Measurements from ENCODE around the gene LIN7A.

LIN7A gene

DNA sequence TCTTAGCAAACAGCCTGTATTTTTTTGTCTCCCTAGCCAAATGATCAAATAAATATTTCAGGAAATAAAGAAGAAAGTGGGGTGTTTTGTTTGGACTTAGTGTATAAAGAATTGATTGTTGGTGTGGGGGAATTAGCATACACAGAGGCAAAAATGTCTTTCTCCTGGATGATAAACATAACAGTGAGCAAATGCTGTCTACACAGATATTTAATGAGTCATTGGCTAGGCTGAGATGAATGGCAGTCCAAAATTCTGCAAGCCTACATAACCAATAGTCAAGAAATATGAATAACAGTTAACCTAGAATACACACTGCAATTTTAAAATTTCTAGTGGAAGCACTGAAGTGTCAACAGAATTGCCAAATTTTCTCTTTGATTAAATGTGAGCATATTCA is 185.3 kb downstream of the LIN7A start:
- no peaks in the 10 kb centered on the region for H4K20me1 ChIP-seq (ENCODE audit: insufficient read depth, low read length)
- no peak overlapping the region for H3K4me3 ChIP-seq (ENCODE audit: low read depth in 1 of 2, low read length in 2 of 2)
- no peaks in the 10 kb centered on the region for H3K9me3 ChIP-seq (ENCODE audit: insufficient read depth, low read length, severe bottlenecking)
- no peaks in the 10 kb centered on the region for H3K36me3 ChIP-seq (ENCODE audit: insufficient read depth, low read length)
- DNase-seq (no peak), ATAC-seq (ENCODE audit: insufficient read depth, low read depth) (no peak)
- H2AFZ ChIP-seq (ENCODE audit: low read depth, low read length) = no peak overlapping the region
- H3K4me2 ChIP-seq (ENCODE audit: insufficient read depth, low read length) = no peak overlapping the region
- H3K79me2 ChIP-seq (ENCODE audit: insufficient read depth, low read length) = no peaks in the 10 kb centered on the region
- H3K27ac ChIP-seq (ENCODE audit: low read length) = no peak overlapping the region
- no peaks in the 10 kb centered on the region for H3K27me3 ChIP-seq (ENCODE audit: insufficient read depth, low read length, poor library complexity)
- TF ChIP-seq, protein P1, sequence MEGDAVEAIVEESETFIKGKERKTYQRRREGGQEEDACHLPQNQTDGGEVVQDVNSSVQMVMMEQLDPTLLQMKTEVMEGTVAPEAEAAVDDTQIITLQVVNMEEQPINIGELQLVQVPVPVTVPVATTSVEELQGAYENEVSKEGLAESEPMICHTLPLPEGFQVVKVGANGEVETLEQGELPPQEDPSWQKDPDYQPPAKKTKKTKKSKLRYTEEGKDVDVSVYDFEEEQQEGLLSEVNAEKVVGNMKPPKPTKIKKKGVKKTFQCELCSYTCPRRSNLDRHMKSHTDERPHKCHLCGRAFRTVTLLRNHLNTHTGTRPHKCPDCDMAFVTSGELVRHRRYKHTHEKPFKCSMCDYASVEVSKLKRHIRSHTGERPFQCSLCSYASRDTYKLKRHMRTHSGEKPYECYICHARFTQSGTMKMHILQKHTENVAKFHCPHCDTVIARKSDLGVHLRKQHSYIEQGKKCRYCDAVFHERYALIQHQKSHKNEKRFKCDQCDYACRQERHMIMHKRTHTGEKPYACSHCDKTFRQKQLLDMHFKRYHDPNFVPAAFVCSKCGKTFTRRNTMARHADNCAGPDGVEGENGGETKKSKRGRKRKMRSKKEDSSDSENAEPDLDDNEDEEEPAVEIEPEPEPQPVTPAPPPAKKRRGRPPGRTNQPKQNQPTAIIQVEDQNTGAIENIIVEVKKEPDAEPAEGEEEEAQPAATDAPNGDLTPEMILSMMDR (IDR thresholded peaks at IDR 0.05; ENCODE audit: borderline replicate concordance, extremely low read depth, low read length, poor library complexity, severe bottlenecking) = no peak
- no peaks in the 10 kb centered on the region for H3K4me1 ChIP-seq (ENCODE audit: insufficient read depth, low read length)
- H3K9ac ChIP-seq (ENCODE audit: low read depth, low read length) = no peak overlapping the region

DNA sequence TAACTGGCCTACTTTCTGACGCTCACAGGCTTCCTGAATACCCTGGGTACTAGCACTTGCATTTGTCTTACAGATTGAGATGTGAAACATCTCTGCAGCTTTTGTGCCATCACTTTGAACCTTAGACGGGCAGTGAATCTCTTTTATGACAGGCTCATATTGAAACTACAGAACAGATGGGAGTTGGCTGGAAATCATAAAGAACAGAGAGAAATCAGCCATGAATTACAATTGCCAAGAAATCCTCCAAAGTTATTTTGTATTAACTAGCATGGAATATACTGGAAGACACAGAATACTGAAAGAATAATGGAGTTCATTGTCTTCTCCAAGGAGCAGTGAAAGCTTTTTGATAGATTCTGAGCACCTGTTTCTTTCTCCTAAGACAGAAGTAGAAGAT is 188.3 kb downstream of the LIN7A start:
- no peak for ATAC-seq (ENCODE audit: insufficient read depth, low read depth)
- Histone ChIP-seq H3K27me3 (ENCODE audit: insufficient read depth, low read length, poor library complexity) (no peaks in the 10 kb centered on the region), H3K4me2 (ENCODE audit: insufficient read depth, low read length) (no peak overlapping the region), H4K20me1 (ENCODE audit: insufficient read depth, low read length) (no peaks in the 10 kb centered on the region), H3K27ac (ENCODE audit: low read length) (no peak overlapping the region), H3K79me2 (ENCODE audit: insufficient read depth, low read length) (no peaks in the 10 kb centered on the region), H3K9ac (ENCODE audit: low read depth, low read length) (no peak overlapping the region), H3K4me1 (ENCODE audit: insufficient read depth, low read length) (no peaks in the 10 kb centered on the region), H3K9me3 (ENCODE audit: insufficient read depth, low read length, severe bottlenecking) (no peaks in the 10 kb centered on the region), H3K4me3 (ENCODE audit: low read depth in 1 of 2, low read length in 2 of 2) (no peak overlapping the region), H2AFZ (ENCODE audit: low read depth, low read length) (no peak overlapping the region), H3K36me3 (ENCODE audit: insufficient read depth, low read length) (no peaks in the 10 kb centered on the region)
- no peak for TF ChIP-seq EZH2 (IDR thresholded peaks at IDR 0.05; ENCODE audit: borderline replicate concordance, low read depth, low read length, severe bottlenecking)
- TF ChIP-seq, protein P1 (IDR thresholded peaks at IDR 0.05; ENCODE audit: borderline replicate concordance, extremely low read depth, low read length, poor library complexity, severe bottlenecking) = no peak
- no peak for DNase-seq

DNA sequence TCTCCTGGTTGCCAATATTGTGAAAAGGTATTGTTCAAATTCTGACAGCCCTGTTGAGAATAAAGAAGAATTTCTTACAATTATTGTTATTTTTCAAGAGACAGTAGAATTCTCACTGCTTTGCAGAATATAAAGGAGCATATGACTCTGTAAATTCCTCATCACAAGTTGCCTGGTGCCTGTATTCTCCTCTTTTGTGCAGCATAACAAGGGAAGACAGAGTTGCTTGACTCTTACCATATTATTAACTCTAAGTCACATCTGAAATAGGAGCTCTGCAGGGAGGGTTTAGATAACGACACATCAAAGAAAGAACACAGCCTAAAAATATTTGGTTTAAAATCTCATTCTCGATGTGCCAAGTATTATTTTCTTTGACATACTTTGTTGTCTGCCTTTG is 189.9 kb downstream of the LIN7A start:
- Histone ChIP-seq H3K27me3 (ENCODE audit: insufficient read depth, low read length, poor library complexity) (no peaks in the 10 kb centered on the region), H3K9ac (ENCODE audit: low read depth, low read length) (no peak overlapping the region), H3K9me3 (ENCODE audit: insufficient read depth, low read length, severe bottlenecking) (no peaks in the 10 kb centered on the region), H3K36me3 (ENCODE audit: insufficient read depth, low read length) (no peaks in the 10 kb centered on the region), H3K4me1 (ENCODE audit: insufficient read depth, low read length) (no peaks in the 10 kb centered on the region), H2AFZ (ENCODE audit: low read depth, low read length) (no peak overlapping the region), H3K27ac (ENCODE audit: low read length) (no peak overlapping the region), H3K4me3 (ENCODE audit: low read depth in 1 of 2, low read length in 2 of 2) (no peak overlapping the region), H3K79me2 (ENCODE audit: insufficient read depth, low read length) (no peaks in the 10 kb centered on the region), H3K4me2 (ENCODE audit: insufficient read depth, low read length) (no peak overlapping the region), H4K20me1 (ENCODE audit: insufficient read depth, low read length) (no peaks in the 10 kb centered on the region)
- no peak for TF ChIP-seq EZH2 (IDR thresholded peaks at IDR 0.05; ENCODE audit: borderline replicate concordance, low read depth, low read length, severe bottlenecking)
- TF ChIP-seq, protein P1 (IDR thresholded peaks at IDR 0.05; ENCODE audit: borderline replicate concordance, extremely low read depth, low read length, poor library complexity, severe bottlenecking) = no peak
- no peak for ATAC-seq (ENCODE audit: insufficient read depth, low read depth)
- no peak for DNase-seq

DNA sequence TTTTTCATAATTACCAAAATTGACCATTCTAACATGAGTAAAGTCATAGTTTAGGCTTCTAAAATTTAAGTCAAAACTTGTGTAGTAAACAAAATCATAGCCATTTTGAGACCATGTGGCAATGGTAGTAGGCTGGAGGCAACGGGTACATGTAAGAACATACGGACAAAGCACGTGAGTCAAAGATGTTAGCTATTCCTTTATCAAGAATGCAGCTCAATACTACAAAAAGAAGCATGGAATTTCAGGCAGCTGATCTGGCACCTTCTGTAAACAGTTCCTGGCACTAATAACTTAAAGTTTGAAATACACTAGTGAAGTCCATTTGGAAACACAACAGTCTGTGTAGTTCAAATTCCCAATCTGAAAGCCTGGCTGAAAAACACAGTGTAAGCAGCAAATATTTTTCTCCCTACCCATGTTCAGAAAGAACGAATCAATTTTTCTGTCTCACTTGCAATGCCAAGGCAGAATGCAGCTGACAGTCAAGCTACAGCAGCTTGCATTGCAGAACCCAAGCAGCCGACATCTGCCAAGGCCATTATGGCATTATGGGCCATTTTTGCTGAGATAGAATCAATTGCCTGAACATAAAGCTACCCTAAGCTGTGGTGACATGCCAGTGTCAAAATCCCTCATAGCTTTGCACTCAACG is 191.8 kb downstream of the LIN7A start:
- Histone ChIP-seq H3K79me2 (ENCODE audit: insufficient read depth, low read length) (no peaks in the 10 kb centered on the region), H3K27me3 (ENCODE audit: insufficient read depth, low read length, poor library complexity) (no peaks in the 10 kb centered on the region), H4K20me1 (ENCODE audit: insufficient read depth, low read length) (no peaks in the 10 kb centered on the region), H3K36me3 (ENCODE audit: insufficient read depth, low read length) (no peaks in the 10 kb centered on the region), H3K4me3 (ENCODE audit: low read depth in 1 of 2, low read length in 2 of 2) (no peak overlapping the region), H2AFZ (ENCODE audit: low read depth, low read length) (no peak overlapping the region), H3K4me1 (ENCODE audit: insufficient read depth, low read length) (no peaks in the 10 kb centered on the region), H3K9me3 (ENCODE audit: insufficient read depth, low read length, severe bottlenecking) (no peaks in the 10 kb centered on the region), H3K9ac (ENCODE audit: low read depth, low read length) (no peak overlapping the region), H3K4me2 (ENCODE audit: insufficient read depth, low read length) (no peak overlapping the region), H3K27ac (ENCODE audit: low read length) (no peak overlapping the region)
- no peak for DNase-seq
- TF ChIP-seq, protein P1 (IDR thresholded peaks at IDR 0.05; ENCODE audit: borderline replicate concordance, extremely low read depth, low read length, poor library complexity, severe bottlenecking) = no peak
- no peak for TF ChIP-seq EZH2 (IDR thresholded peaks at IDR 0.05; ENCODE audit: borderline replicate concordance, low read depth, low read length, severe bottlenecking)
- no peak for ATAC-seq (ENCODE audit: insufficient read depth, low read depth)
